Left ventricle myocardium inferior (tissue), 1 donor: Measurements from ENCODE around the gene MFNG. TPM values are rescaled to one million over a fixed set of nuclear protein-coding genes. Genes with fewer than 3 reads are reported as not detected.

Experiments
- DNase-seq: peaks from one replicate; pipeline ENCODE4 v3.0.0-alpha.2; 2020
- H3K27ac ChIP-seq: fragments of 200-600 bp; replicated peaks from 2 replicates; pipeline ENCODE4 v1.8.0; 2021
- H3K27me3 ChIP-seq: fragments of 200-600 bp; 2 replicates; pipeline ENCODE4 v1.8.0; 2021; ENCODE audit warnings: low read depth
- H3K36me3 ChIP-seq: fragments of 200-600 bp; 2 replicates; pipeline ENCODE4 v1.8.0; 2021
- H3K4me1 ChIP-seq: fragments of 200-600 bp; 2 replicates; pipeline ENCODE4 v1.8.0; 2021
- H3K4me3 ChIP-seq: fragments of 200-600 bp; 2 replicates; pipeline ENCODE4 v1.8.0; 2021; ENCODE audit warnings: mild to moderate bottlenecking, moderate library complexity
- H3K9me3 ChIP-seq: fragments of 200-600 bp; replicated peaks from 2 replicates; pipeline ENCODE4 v1.8.0; 2021
- CTCF ChIP-seq: fragments of 200-600 bp; IDR thresholded peaks from 2 replicates; pipeline ENCODE4 v1.8.0; 2021; ENCODE audit warnings: antibody characterized with exemption, mild to moderate bottlenecking, borderline replicate concordance
- intact Hi-C: fragments of 100-400 bp; cut with micrococcal nuclease; formaldehyde crosslinking; loops from one replicate; pipeline ENCODE4 v1.11.0; 2022
- total RNA-seq: library from RNA; stranded (reverse); fragmentation: NEBNext Ultra II Directional; extraction: Animal tissue kit (Norgen Biotek cat#: 25700); gene quantifications from one replicate; pipeline ENCODE4 v1.2.1, GENCODE V29; 2021
- donor health status: DM: no; HTN: yes; CAD: no; lungs with severe emphysema.

The MFNG gene
- total RNA-seq, 1 donor from 2014 or later = 11.8 TPM

GRCh38 chr22:37433786-37434185 lies 52.4 kb downstream of the MFNG start:
- Histone ChIP-seq H3K27ac (no peak overlapping the region), H3K9me3 (no peaks in the 10 kb centered on the region), H3K36me3 (no peaks in the 10 kb centered on the region), H3K27me3 (peaks cover 93% of the 10 kb centered on the region), H3K4me3 (no peak overlapping the region), H3K4me1 (no peaks in the 10 kb centered on the region)
- TF ChIP-seq CTCF = no peak
- no peak for DNase-seq
- intact Hi-C loops = loop anchor here (10.0 kb wide), 1 partner anchor 109 kb away; no protein-coding TSS in a partner anchor

GRCh38 chr22:37432708-37433054 lies 53.5 kb downstream of the MFNG start:
- Histone ChIP-seq H3K36me3 (no peaks in the 10 kb centered on the region), H3K9me3 (no peaks in the 10 kb centered on the region), H3K4me3 (no peak overlapping the region), H3K27ac (no peak overlapping the region), H3K4me1 (peaks cover 6% of the 10 kb centered on the region), H3K27me3 (peaks cover 93% of the 10 kb centered on the region)
- intact Hi-C loops = loop anchor here (10.0 kb wide), 1 partner anchor 108 kb away; no protein-coding TSS in a partner anchor
- no peak for TF ChIP-seq CTCF
- no peak for DNase-seq

- Histone ChIP-seq H3K27ac (no peak overlapping the region), H3K36me3 (no peaks in the 10 kb centered on the region), H3K4me1 (peaks cover 11% of the 10 kb centered on the region), H3K4me3 (no peak overlapping the region), H3K27me3 (peaks cover 93% of the 10 kb centered on the region), H3K9me3 (no peaks in the 10 kb centered on the region)
- no peak for DNase-seq
- intact Hi-C loops = loop anchor here (10.0 kb wide), 1 partner anchor 107 kb away; no protein-coding TSS in a partner anchor
- TF ChIP-seq CTCF = no peak
These were observed 54.1 kb downstream of the MFNG start for GRCh38 chr22:37431801-37432707.

- intact Hi-C loops = loop anchor here (10.0 kb wide), 1 partner anchor 107 kb away; no protein-coding TSS in a partner anchor
- Histone ChIP-seq H3K27me3 (peaks cover 96% of the 10 kb centered on the region), H3K36me3 (no peaks in the 10 kb centered on the region), H3K4me1 (peaks cover 16% of the 10 kb centered on the region), H3K9me3 (no peaks in the 10 kb centered on the region), H3K27ac (no peak overlapping the region), H3K4me3 (no peak overlapping the region)
- no peak for TF ChIP-seq CTCF
- no peak for DNase-seq
These were observed 54.8 kb downstream of the MFNG start for GRCh38 chr22:37431366-37431765.

- intact Hi-C loops = loop anchor here (10.0 kb wide), 1 partner anchor 106 kb away; no protein-coding TSS in a partner anchor
- peaks cover 16% of the 10 kb centered on the region for H3K4me1 ChIP-seq
These were observed 55.2 kb downstream of the MFNG start for GRCh38 chr22:37430941-37431340.

More at GRCh38 chr22:37430941-37431340, 55.2 kb downstream of the MFNG start:
- H3K36me3 ChIP-seq = no peaks in the 10 kb centered on the region
- no peaks in the 10 kb centered on the region for H3K9me3 ChIP-seq
- DNase-seq = no peak
- H3K27me3 ChIP-seq = peaks cover 100% of the 10 kb centered on the region
- TF ChIP-seq CTCF = no peak
- no peak overlapping the region for H3K4me3 ChIP-seq
- H3K27ac ChIP-seq = no peak overlapping the region
